ENCODE data around the gene BLVRB. TPM values are rescaled to one million over a fixed set of nuclear protein-coding genes. Genes with fewer than 3 reads are reported as not detected.

The BLVRB gene
- total and polyA plus RNA-seq, 10 of the 15 experiments (the other 5 are each of a cell fraction or from before 2014, with no cell fraction given): 6.3 to 53.3 (median 27.8) TPM

DNA sequence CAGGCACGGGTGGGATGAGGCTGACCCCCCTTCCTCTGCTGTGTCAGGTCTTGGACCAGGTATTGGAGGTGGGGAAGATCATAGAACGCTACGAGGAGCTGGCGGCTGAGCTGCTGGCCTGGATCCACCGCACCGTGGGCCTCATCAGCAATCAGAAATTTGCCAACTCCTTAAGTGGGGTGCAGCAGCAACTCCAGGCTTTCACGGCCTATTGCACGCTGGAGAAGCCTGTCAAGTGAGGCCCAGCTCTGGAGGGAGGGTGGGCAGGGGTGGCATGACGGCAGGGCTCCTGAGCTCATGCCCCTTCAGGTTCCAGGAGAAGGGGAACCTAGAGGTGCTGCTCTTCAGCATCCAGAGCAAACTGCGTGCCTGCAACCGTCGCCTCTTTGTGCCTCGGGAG, 36.5 kb upstream of the BLVRB start:
- no peaks in the 10 kb centered on the region for H3K79me2 ChIP-seq (ENCODE audit: control insufficient read depth, insufficient read depth, low read length)
- 50% methylated on average over 13 of the region's 13 CpGs for WGBS (ENCODE audit: insufficient coverage, insufficient replicate concordance, low lambda C conversion rate, missing lambda C conversion rate)
- ATAC-seq: no peak
- no peak for DNase-seq (ENCODE audit: low read depth, low spot score)
- ChIA-PET POLR2A (no interaction called here), SMC1A (ENCODE audit: uncharacterized antibody, unreplicated experiment) (no interaction called here), RAD21 (ENCODE audit: unreplicated experiment) (interaction anchor here (0.9 kb wide), 1 partner anchor 197 kb away, joined by 3 read pairs; no protein-coding TSS in a partner anchor), CTCF (interaction anchor here (0.7 kb wide), 1 partner anchor 24 kb away, joined by 3 read pairs; no protein-coding TSS in a partner anchor)
- H3K9me3 ChIP-seq (replicated peaks; ENCODE audit: control insufficient read depth, insufficient read depth, low read length): no peaks in the 10 kb centered on the region
- no peaks in the 10 kb centered on the region for H3K27me3 ChIP-seq (replicated peaks in 1 of 2; ENCODE audit: control insufficient read depth in 2 of 2, insufficient read depth in 2 of 2, low read length in 1 of 2)
- no peak overlapping the region for H3K9ac ChIP-seq (ENCODE audit: control insufficient read depth, insufficient read depth, low read length)
- no TSS peak for BruUV-seq (replicated peaks)
- in situ Hi-C loops (cut with MboI): no loop called here
- H3K4me2 ChIP-seq (ENCODE audit: control insufficient read depth, insufficient read depth): no peak overlapping the region
- no peaks in the 10 kb centered on the region for H3K4me1 ChIP-seq (ENCODE audit: control insufficient read depth, insufficient read depth, low read length)
- no peak for FAIRE-seq
- no peaks in the 10 kb centered on the region for H4K20me1 ChIP-seq (ENCODE audit: control insufficient read depth, insufficient read depth)
- H3K4me3 ChIP-seq: no peak overlapping the region
- H3K36me3 ChIP-seq (ENCODE audit: control insufficient read depth in 2 of 2, insufficient read depth in 2 of 2, low read length in 1 of 2): no peaks in the 10 kb centered on the region
- no peak overlapping the region for H2AFZ ChIP-seq (ENCODE audit: control insufficient read depth, low read depth, low read length)
- intact Hi-C loops (cut with micrococcal nuclease; ENCODE audit: unreplicated experiment): no loop called here
- no peak overlapping the region for H3K27ac ChIP-seq (ENCODE audit: control insufficient read depth, insufficient read depth)
- TF ChIP-seq ZZZ3 (IDR thresholded peaks at IDR 0.05; ENCODE audit: control insufficient read depth, insufficient read length, low read depth) (no peak), ZNF384 (IDR thresholded peaks at IDR 0.05; ENCODE audit: borderline replicate concordance, low read depth, low read length) (no peak), CBX5 (IDR thresholded peaks at IDR 0.05; ENCODE audit: low read depth) (no peak), KAT2A (conservative IDR thresholded peaks at IDR 0.05; ENCODE audit: control insufficient read depth, low read depth, low read length) (no peak), TCF3 (IDR thresholded peaks at IDR 0.05; ENCODE audit: borderline replicate concordance, insufficient read depth, low read depth, low read length) (no peak), HDGF (IDR thresholded peaks at IDR 0.05) (no peak), MXI1 (IDR thresholded peaks at IDR 0.05; ENCODE audit: low read depth, low read length) (no peak), NFXL1 (IDR thresholded peaks at IDR 0.05; ENCODE audit: borderline replicate concordance) (no peak), POLR2AphosphoS2 (IDR thresholded peaks at IDR 0.05; ENCODE audit: low read depth, low read length) (no peak), NR2F1 (conservative IDR thresholded peaks at IDR 0.05) (no peak)
- TF ChIP-seq, protein P1, sequence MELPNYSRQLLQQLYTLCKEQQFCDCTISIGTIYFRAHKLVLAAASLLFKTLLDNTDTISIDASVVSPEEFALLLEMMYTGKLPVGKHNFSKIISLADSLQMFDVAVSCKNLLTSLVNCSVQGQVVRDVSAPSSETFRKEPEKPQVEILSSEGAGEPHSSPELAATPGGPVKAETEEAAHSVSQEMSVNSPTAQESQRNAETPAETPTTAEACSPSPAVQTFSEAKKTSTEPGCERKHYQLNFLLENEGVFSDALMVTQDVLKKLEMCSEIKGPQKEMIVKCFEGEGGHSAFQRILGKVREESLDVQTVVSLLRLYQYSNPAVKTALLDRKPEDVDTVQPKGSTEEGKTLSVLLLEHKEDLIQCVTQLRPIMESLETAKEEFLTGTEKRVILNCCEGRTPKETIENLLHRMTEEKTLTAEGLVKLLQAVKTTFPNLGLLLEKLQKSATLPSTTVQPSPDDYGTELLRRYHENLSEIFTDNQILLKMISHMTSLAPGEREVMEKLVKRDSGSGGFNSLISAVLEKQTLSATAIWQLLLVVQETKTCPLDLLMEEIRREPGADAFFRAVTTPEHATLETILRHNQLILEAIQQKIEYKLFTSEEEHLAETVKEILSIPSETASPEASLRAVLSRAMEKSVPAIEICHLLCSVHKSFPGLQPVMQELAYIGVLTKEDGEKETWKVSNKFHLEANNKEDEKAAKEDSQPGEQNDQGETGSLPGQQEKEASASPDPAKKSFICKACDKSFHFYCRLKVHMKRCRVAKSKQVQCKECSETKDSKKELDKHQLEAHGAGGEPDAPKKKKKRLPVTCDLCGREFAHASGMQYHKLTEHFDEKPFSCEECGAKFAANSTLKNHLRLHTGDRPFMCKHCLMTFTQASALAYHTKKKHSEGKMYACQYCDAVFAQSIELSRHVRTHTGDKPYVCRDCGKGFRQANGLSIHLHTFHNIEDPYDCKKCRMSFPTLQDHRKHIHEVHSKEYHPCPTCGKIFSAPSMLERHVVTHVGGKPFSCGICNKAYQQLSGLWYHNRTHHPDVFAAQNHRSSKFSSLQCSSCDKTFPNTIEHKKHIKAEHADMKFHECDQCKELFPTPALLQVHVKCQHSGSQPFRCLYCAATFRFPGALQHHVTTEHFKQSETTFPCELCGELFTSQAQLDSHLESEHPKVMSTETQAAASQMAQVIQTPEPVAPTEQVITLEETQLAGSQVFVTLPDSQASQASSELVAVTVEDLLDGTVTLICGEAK (IDR thresholded peaks at IDR 0.05; ENCODE audit: borderline replicate concordance): no peak
- TF ChIP-seq, protein P2, sequence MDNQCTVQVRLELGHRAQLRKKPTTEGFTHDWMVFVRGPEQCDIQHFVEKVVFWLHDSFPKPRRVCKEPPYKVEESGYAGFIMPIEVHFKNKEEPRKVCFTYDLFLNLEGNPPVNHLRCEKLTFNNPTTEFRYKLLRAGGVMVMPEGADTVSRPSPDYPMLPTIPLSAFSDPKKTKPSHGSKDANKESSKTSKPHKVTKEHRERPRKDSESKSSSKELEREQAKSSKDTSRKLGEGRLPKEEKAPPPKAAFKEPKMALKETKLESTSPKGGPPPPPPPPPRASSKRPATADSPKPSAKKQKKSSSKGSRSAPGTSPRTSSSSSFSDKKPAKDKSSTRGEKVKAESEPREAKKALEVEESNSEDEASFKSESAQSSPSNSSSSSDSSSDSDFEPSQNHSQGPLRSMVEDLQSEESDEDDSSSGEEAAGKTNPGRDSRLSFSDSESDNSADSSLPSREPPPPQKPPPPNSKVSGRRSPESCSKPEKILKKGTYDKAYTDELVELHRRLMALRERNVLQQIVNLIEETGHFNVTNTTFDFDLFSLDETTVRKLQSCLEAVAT (IDR thresholded peaks at IDR 0.05): no peak
- TF ChIP-seq, protein P3, sequence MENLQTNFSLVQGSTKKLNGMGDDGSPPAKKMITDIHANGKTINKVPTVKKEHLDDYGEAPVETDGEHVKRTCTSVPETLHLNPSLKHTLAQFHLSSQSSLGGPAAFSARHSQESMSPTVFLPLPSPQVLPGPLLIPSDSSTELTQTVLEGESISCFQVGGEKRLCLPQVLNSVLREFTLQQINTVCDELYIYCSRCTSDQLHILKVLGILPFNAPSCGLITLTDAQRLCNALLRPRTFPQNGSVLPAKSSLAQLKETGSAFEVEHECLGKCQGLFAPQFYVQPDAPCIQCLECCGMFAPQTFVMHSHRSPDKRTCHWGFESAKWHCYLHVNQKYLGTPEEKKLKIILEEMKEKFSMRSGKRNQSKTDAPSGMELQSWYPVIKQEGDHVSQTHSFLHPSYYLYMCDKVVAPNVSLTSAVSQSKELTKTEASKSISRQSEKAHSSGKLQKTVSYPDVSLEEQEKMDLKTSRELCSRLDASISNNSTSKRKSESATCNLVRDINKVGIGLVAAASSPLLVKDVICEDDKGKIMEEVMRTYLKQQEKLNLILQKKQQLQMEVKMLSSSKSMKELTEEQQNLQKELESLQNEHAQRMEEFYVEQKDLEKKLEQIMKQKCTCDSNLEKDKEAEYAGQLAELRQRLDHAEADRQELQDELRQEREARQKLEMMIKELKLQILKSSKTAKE (IDR thresholded peaks at IDR 0.05; ENCODE audit: low read depth, poor library complexity, severe bottlenecking): no peak

Measured in GM12878 (cell line).